HEK293 (cell line): ENCODE results near the gene DDX41.

ENCODE experiments used
- BCL11A ChIP-seq: fragments of 450-650 bp; formaldehyde crosslinking; IDR thresholded peaks from 2 replicates; pipeline ENCODE4 v1.5.1; 2016; ENCODE audit warnings: low read depth, missing biosample characterization, missing genetic modification characterization
- EGR2 ChIP-seq: fragments of 450-650 bp; formaldehyde crosslinking; IDR thresholded peaks from 2 replicates; pipeline ENCODE4 v1.5.1; 2016; ENCODE audit warnings: low read depth, missing biosample characterization, missing genetic modification characterization
- GLIS2 ChIP-seq: fragments of 450-650 bp; formaldehyde crosslinking; IDR thresholded peaks from 2 replicates; pipeline ENCODE4 v1.5.1; 2016; ENCODE audit warnings: missing biosample characterization, missing genetic modification characterization
- KLF1 ChIP-seq: fragments of 450-650 bp; formaldehyde crosslinking; IDR thresholded peaks from 2 replicates; pipeline ENCODE4 v1.5.1; 2016; ENCODE audit warnings: missing biosample characterization, missing genetic modification characterization
- MEIS1 ChIP-seq: sonication (generic); formaldehyde crosslinking; IDR thresholded peaks from 2 replicates; pipeline ENCODE4 v1.8.1; 2022; ENCODE audit warnings: missing genetic modification reagents, mild to moderate bottlenecking, borderline replicate concordance
- OVOL3 ChIP-seq: fragments of 450-650 bp; formaldehyde crosslinking; IDR thresholded peaks from 2 replicates; pipeline ENCODE4 v1.5.1; 2016; ENCODE audit warnings: missing biosample characterization, missing genetic modification characterization
- PATZ1 ChIP-seq: fragments of 450-650 bp; formaldehyde crosslinking; IDR thresholded peaks from 2 replicates; pipeline ENCODE4 v1.5.1; 2016; ENCODE audit warnings: missing biosample characterization, missing genetic modification characterization
- PRDM1 ChIP-seq: fragments of 450-650 bp; formaldehyde crosslinking; IDR thresholded peaks from 2 replicates; pipeline ENCODE4; 2016; ENCODE audit warnings: missing biosample characterization, missing genetic modification characterization
- PRDM6 ChIP-seq: fragments of 450-650 bp; formaldehyde crosslinking; IDR thresholded peaks from 2 replicates; pipeline ENCODE4 v1.5.1; 2017; ENCODE audit warnings: missing biosample characterization, missing genetic modification characterization
- RBAK ChIP-seq: fragments of 450-650 bp; formaldehyde crosslinking; IDR thresholded peaks from 2 replicates; pipeline ENCODE4 v1.5.1; 2016; ENCODE audit warnings: missing biosample characterization, missing genetic modification characterization
- REPIN1 ChIP-seq: fragments of 450-650 bp; formaldehyde crosslinking; IDR thresholded peaks from 2 replicates; pipeline ENCODE4 v1.5.1; 2017; ENCODE audit warnings: missing biosample characterization, missing genetic modification characterization, low read depth
- SALL2 ChIP-seq: fragments of 450-650 bp; formaldehyde crosslinking; IDR thresholded peaks from 2 replicates; pipeline ENCODE4 v1.5.0; 2017; ENCODE audit warnings: missing biosample characterization, mild to moderate bottlenecking, missing genetic modification characterization, borderline replicate concordance
- SP7 ChIP-seq: fragments of 450-650 bp; formaldehyde crosslinking; IDR thresholded peaks from 2 replicates; pipeline ENCODE4 v1.5.1; 2016; ENCODE audit warnings: missing biosample characterization, missing genetic modification characterization
- ZNF10 ChIP-seq: fragments of 450-650 bp; formaldehyde crosslinking; IDR thresholded peaks from 2 replicates; pipeline ENCODE4 v1.5.1; 2017; ENCODE audit warnings: missing biosample characterization, missing genetic modification characterization
- ZNF133 ChIP-seq: fragments of 450-650 bp; formaldehyde crosslinking; IDR thresholded peaks from 2 replicates; pipeline ENCODE4 v1.5.1; 2016; ENCODE audit warnings: missing biosample characterization, missing genetic modification characterization
- ZNF138 ChIP-seq: fragments of 450-650 bp; formaldehyde crosslinking; IDR thresholded peaks from 2 replicates; pipeline ENCODE4 v1.5.1; 2016; ENCODE audit warnings: missing biosample characterization, missing genetic modification characterization, borderline replicate concordance
- ZNF155 ChIP-seq: fragments of 450-650 bp; formaldehyde crosslinking; IDR thresholded peaks from 2 replicates; pipeline ENCODE4 v1.5.1; 2016; ENCODE audit warnings: missing biosample characterization, missing genetic modification characterization
- ZNF157 ChIP-seq: fragments of 450-650 bp; formaldehyde crosslinking; IDR thresholded peaks from 2 replicates; pipeline ENCODE4 v1.5.1; 2016; ENCODE audit warnings: missing biosample characterization, missing genetic modification characterization
- ZNF169 ChIP-seq: fragments of 450-650 bp; formaldehyde crosslinking; IDR thresholded peaks from 2 replicates; pipeline ENCODE4 v1.5.1; 2016; ENCODE audit warnings: missing biosample characterization, missing genetic modification characterization
- ZNF214 ChIP-seq: fragments of 450-650 bp; formaldehyde crosslinking; IDR thresholded peaks from 2 replicates; pipeline ENCODE4 v1.5.1; 2017; ENCODE audit warnings: missing biosample characterization, mild to moderate bottlenecking, missing genetic modification characterization, borderline replicate concordance
- ZNF24 ChIP-seq: fragments of 450-650 bp; formaldehyde crosslinking; IDR thresholded peaks from 2 replicates; pipeline ENCODE4 v1.5.1; 2016; ENCODE audit warnings: missing biosample characterization, missing genetic modification characterization
- ZNF366 ChIP-seq: fragments of 450-650 bp; formaldehyde crosslinking; conservative IDR thresholded peaks from 2 replicates; pipeline ENCODE4 v1.5.1; 2016; ENCODE audit warnings: missing biosample characterization, missing genetic modification characterization
- ZNF473 ChIP-seq: fragments of 450-650 bp; formaldehyde crosslinking; IDR thresholded peaks from 2 replicates; pipeline ENCODE4 v1.5.1; 2017; ENCODE audit warnings: missing biosample characterization, missing genetic modification characterization
- ZNF488 ChIP-seq: fragments of 450-650 bp; formaldehyde crosslinking; IDR thresholded peaks from 2 replicates; pipeline ENCODE4 v1.5.1; 2016; ENCODE audit warnings: missing biosample characterization, missing genetic modification characterization
- ZNF513 ChIP-seq: fragments of 450-650 bp; IDR thresholded peaks from 2 replicates; pipeline ENCODE4 v1.5.1; 2018; ENCODE audit warnings: missing biosample characterization, missing genetic modification characterization
- ZNF558 ChIP-seq: fragments of 450-650 bp; formaldehyde crosslinking; IDR thresholded peaks from 2 replicates; pipeline ENCODE4 v1.5.1; 2016; ENCODE audit warnings: missing biosample characterization, missing genetic modification characterization
- ZNF571 ChIP-seq: fragments of 450-650 bp; formaldehyde crosslinking; IDR thresholded peaks from 2 replicates; pipeline ENCODE4 v1.5.0; 2017; ENCODE audit warnings: missing biosample characterization, missing genetic modification characterization
- ZNF707 ChIP-seq: fragments of 450-650 bp; formaldehyde crosslinking; IDR thresholded peaks from 2 replicates; pipeline ENCODE4 v1.5.1; 2016; ENCODE audit warnings: missing biosample characterization, missing genetic modification characterization
- ZNF843 ChIP-seq: fragments of 450-650 bp; formaldehyde crosslinking; IDR thresholded peaks from 2 replicates; pipeline ENCODE4 v1.5.1; 2016; ENCODE audit warnings: missing biosample characterization, missing genetic modification characterization
- TF ChIP-seq, protein P1 (sequence below): IDR thresholded peaks from 2 replicates; pipeline ENCODE4 v1.6.1; 2011; ENCODE audit warnings: mild to moderate bottlenecking, low read depth, low read length, borderline replicate concordance
- TF ChIP-seq, protein P2 (sequence below): fragments of 450-650 bp; formaldehyde crosslinking; IDR thresholded peaks from 2 replicates; pipeline ENCODE4 v1.5.1; 2016; ENCODE audit warnings: missing biosample characterization, missing genetic modification characterization, low read depth
- TF ChIP-seq, protein P3 (sequence below): fragments of 450-650 bp; formaldehyde crosslinking; IDR thresholded peaks from 2 replicates; pipeline ENCODE4 v1.5.1; 2016; ENCODE audit warnings: missing biosample characterization, missing genetic modification characterization

Gene DDX41

GRCh38 chr5:177490992-177491391 is 25.8 kb downstream of the DDX41 start (continued):
- TF ChIP-seq OVOL3: no peak
- TF ChIP-seq ZNF10 (tag by site-specific recombination): no peak
- TF ChIP-seq RBAK (tag by site-specific recombination): no peak
- TF ChIP-seq ZNF169 (tag by site-specific recombination): no peak
- peak; percentile 57; the same call in 1 of the 2 replicates for TF ChIP-seq GLIS2
- no peak for TF ChIP-seq ZNF133 (tag by site-specific recombination)
- TF ChIP-seq, protein P1, sequence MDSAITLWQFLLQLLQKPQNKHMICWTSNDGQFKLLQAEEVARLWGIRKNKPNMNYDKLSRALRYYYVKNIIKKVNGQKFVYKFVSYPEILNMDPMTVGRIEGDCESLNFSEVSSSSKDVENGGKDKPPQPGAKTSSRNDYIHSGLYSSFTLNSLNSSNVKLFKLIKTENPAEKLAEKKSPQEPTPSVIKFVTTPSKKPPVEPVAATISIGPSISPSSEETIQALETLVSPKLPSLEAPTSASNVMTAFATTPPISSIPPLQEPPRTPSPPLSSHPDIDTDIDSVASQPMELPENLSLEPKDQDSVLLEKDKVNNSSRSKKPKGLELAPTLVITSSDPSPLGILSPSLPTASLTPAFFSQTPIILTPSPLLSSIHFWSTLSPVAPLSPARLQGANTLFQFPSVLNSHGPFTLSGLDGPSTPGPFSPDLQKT: no peak
- no peak for TF ChIP-seq PRDM1
- TF ChIP-seq REPIN1 (tag by site-specific recombination): no peak
- TF ChIP-seq ZNF157: no peak
- no peak for TF ChIP-seq SP7 (tag by site-specific recombination)
- TF ChIP-seq ZNF558 (tag by site-specific recombination): no peak
- no peak for TF ChIP-seq ZNF155 (tag by site-specific recombination)
- no peak for TF ChIP-seq ZNF513 (tag by site-specific recombination)
- TF ChIP-seq SALL2 (tag by site-specific recombination): no peak
- peak; percentile 47; the same call in 1 of the 2 replicates for TF ChIP-seq PATZ1 (tag by site-specific recombination)
- no peak for TF ChIP-seq ZNF24
- TF ChIP-seq ZNF843 (tag by site-specific recombination): no peak
- TF ChIP-seq MEIS1 (CRISPR knock-in tag): no peak
- TF ChIP-seq KLF1 (tag by site-specific recombination): peak; percentile 99
- no peak for TF ChIP-seq ZNF214 (tag by site-specific recombination)
- TF ChIP-seq, protein P2, sequence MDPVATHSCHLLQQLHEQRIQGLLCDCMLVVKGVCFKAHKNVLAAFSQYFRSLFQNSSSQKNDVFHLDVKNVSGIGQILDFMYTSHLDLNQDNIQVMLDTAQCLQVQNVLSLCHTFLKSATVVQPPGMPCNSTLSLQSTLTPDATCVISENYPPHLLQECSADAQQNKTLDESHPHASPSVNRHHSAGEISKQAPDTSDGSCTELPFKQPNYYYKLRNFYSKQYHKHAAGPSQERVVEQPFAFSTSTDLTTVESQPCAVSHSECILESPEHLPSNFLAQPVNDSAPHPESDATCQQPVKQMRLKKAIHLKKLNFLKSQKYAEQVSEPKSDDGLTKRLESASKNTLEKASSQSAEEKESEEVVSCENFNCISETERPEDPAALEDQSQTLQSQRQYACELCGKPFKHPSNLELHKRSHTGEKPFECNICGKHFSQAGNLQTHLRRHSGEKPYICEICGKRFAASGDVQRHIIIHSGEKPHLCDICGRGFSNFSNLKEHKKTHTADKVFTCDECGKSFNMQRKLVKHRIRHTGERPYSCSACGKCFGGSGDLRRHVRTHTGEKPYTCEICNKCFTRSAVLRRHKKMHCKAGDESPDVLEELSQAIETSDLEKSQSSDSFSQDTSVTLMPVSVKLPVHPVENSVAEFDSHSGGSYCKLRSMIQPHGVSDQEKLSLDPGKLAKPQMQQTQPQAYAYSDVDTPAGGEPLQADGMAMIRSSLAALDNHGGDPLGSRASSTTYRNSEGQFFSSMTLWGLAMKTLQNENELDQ (tag by site-specific recombination): no peak
- no peak for TF ChIP-seq ZNF138 (tag by site-specific recombination)
- TF ChIP-seq, protein P3, sequence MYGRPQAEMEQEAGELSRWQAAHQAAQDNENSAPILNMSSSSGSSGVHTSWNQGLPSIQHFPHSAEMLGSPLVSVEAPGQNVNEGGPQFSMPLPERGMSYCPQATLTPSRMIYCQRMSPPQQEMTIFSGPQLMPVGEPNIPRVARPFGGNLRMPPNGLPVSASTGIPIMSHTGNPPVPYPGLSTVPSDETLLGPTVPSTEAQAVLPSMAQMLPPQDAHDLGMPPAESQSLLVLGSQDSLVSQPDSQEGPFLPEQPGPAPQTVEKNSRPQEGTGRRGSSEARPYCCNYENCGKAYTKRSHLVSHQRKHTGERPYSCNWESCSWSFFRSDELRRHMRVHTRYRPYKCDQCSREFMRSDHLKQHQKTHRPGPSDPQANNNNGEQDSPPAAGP (tag by site-specific recombination): peak; percentile 91; the same call in 1 of the 2 replicates
- TF ChIP-seq ZNF473 (tag by site-specific recombination): no peak
- no peak for TF ChIP-seq ZNF707
- TF ChIP-seq ZNF571 (tag by site-specific recombination): no peak
- no peak for TF ChIP-seq PRDM6 (tag by site-specific recombination)
- no peak for TF ChIP-seq BCL11A
- no peak for TF ChIP-seq ZNF366 (tag by site-specific recombination)
- peak; percentile 91 for TF ChIP-seq EGR2 (tag by site-specific recombination)
- TF ChIP-seq ZNF488 (tag by site-specific recombination): no peak
